GM23338 (cell line): Measurements from ENCODE around the gene VEPH1. TPM values are rescaled to one million over a fixed set of nuclear protein-coding genes. Genes with fewer than 3 reads are reported as not detected.

Experiments used
- ATAC-seq: fragments of 200-7000 bp; cut with Tn5 transposase; 3 replicates; pipeline ENCODE4 v1.9.1; 2020
- DNase-seq: peaks from one replicate; pipeline ENCODE4 v3.0.0-alpha.2; 2015; ENCODE audit warnings: low spot score
- H2AFZ ChIP-seq: fragments of 200-600 bp; sonication (generic); 2 replicates; pipeline ENCODE4 v1.8.0; 2016; ENCODE audit warnings: antibody characterized with exemption, mild to moderate bottlenecking, moderate library complexity
- H3F3A ChIP-seq: fragments of 200-600 bp; sonication (generic); replicated peaks from 2 replicates; pipeline ENCODE4 v1.8.0; 2017; ENCODE audit warnings: antibody characterized with exemption, mixed run types, low read depth
- H3K27ac ChIP-seq: fragments of 200-600 bp; sonication (generic); 2 replicates; pipeline ENCODE4 v1.6.1; 2016; ENCODE audit warnings: low read depth
- H3K27me3 ChIP-seq: fragments of 200-600 bp; sonication (generic); 2 replicates; pipeline ENCODE4 v1.8.0; 2016; ENCODE audit warnings: mild to moderate bottlenecking, mixed run types, moderate library complexity; ENCODE audit not compliant: insufficient read depth
- H3K36me3 ChIP-seq: fragments of 200-600 bp; sonication (generic); 2 replicates; pipeline ENCODE4 v1.8.0; 2016; ENCODE audit warnings: mild to moderate bottlenecking; ENCODE audit not compliant: insufficient read depth
- H3K4me1 ChIP-seq: fragments of 200-600 bp; sonication (generic); 2 replicates; pipeline ENCODE4 v1.8.0; 2016; ENCODE audit warnings: mild to moderate bottlenecking, moderate library complexity; ENCODE audit not compliant: insufficient read depth
- H3K4me2 ChIP-seq: fragments of 200-600 bp; sonication (generic); 2 replicates; pipeline ENCODE4 v1.7.1; 2017; ENCODE audit warnings: mixed run types
- H3K4me3 ChIP-seq: fragments of 200-600 bp; sonication (generic); 2 replicates; pipeline ENCODE4 v1.6.1; 2016; ENCODE audit warnings: mixed run types
- H3K79me2 ChIP-seq: fragments of 200-600 bp; sonication (generic); replicated peaks from 2 replicates; pipeline ENCODE4 v1.8.0; 2017; ENCODE audit warnings: mild to moderate bottlenecking; ENCODE audit not compliant: insufficient read depth
- H3K9me2 ChIP-seq: fragments of 200-600 bp; sonication (generic); 2 replicates; pipeline ENCODE4 v1.8.0; 2017; ENCODE audit not compliant: insufficient read depth
- H4K20me1 ChIP-seq: fragments of 200-600 bp; sonication (generic); replicated peaks from 2 replicates; pipeline ENCODE4 v1.8.0; 2017; ENCODE audit warnings: mild to moderate bottlenecking; ENCODE audit not compliant: insufficient read depth
- H3K27ac Mint-ChIP-seq: 2 replicates; pipeline ENCODE4 v1.8.0; 2020; ENCODE audit warnings: inconsistent platforms, mild to moderate bottlenecking, moderate library complexity, mixed read lengths
- H3K27me3 Mint-ChIP-seq: 3 replicates; pipeline ENCODE4 v1.8.0; 2022; ENCODE audit warnings: low read depth, mild to moderate bottlenecking, moderate library complexity, mixed read lengths, inconsistent platforms; ENCODE audit not compliant: insufficient read depth, poor library complexity
- H3K36me3 Mint-ChIP-seq: 3 replicates; pipeline ENCODE4 v1.8.0; 2021; ENCODE audit warnings: low read depth, mild to moderate bottlenecking, inconsistent platforms, moderate library complexity, mixed read lengths
- H3K4me1 Mint-ChIP-seq: 3 replicates; pipeline ENCODE4 v1.8.0; 2020; ENCODE audit warnings: mild to moderate bottlenecking, inconsistent platforms, mixed read lengths
- H3K4me3 Mint-ChIP-seq: 3 replicates; pipeline ENCODE4 v1.8.0; 2021; ENCODE audit warnings: moderate library complexity, mild to moderate bottlenecking, inconsistent platforms, mixed read lengths
- H3K9me3 Mint-ChIP-seq: 3 replicates; pipeline ENCODE4 v1.8.0; 2020; ENCODE audit warnings: moderate library complexity, mild to moderate bottlenecking, inconsistent platforms, mixed read lengths
- CREB1 ChIP-seq: fragments of 250-450 bp; sonication (Bioruptor Pico); IDR thresholded peaks from 2 replicates; pipeline ENCODE4 v1.5.0; 2020; ENCODE audit warnings: low read depth, mild to moderate bottlenecking, moderate library complexity
- EZH2 ChIP-seq: fragments of 200-600 bp; sonication (generic); IDR thresholded peaks from one replicate; pipeline ENCODE4 v1.8.0; 2017; ENCODE audit warnings: antibody characterized with exemption, mild to moderate bottlenecking, low read depth; ENCODE audit not compliant: unreplicated experiment
- EZH2phosphoT487 ChIP-seq: fragments of 200-600 bp; sonication (generic); IDR thresholded peaks from one replicate; pipeline ENCODE4 v1.8.1; 2018; ENCODE audit warnings: antibody characterized with exemption; ENCODE audit not compliant: unreplicated experiment
- JUNB ChIP-seq: IDR thresholded peaks from one replicate; pipeline ENCODE4 v1.6.1; 2016; ENCODE audit warnings: antibody characterized with exemption; ENCODE audit not compliant: unreplicated experiment
- NANOG ChIP-seq: IDR thresholded peaks from 2 replicates; pipeline ENCODE4 v1.6.1; 2016; ENCODE audit warnings: antibody characterized with exemption, borderline replicate concordance
- POLR2AphosphoS5 ChIP-seq: IDR thresholded peaks from 2 replicates; pipeline ENCODE4 v1.6.1; 2016; ENCODE audit warnings: antibody characterized with exemption, low read depth
- REST ChIP-seq: IDR thresholded peaks from one replicate; pipeline ENCODE4 v1.6.1; 2018; ENCODE audit warnings: antibody characterized with exemption; ENCODE audit not compliant: unreplicated experiment
- STAT1 ChIP-seq: IDR thresholded peaks from one replicate; pipeline ENCODE4 v1.6.1; 2016; ENCODE audit warnings: antibody characterized with exemption; ENCODE audit not compliant: unreplicated experiment
- ZNF114 ChIP-seq: fragments of 250-450 bp; sonication (Bioruptor Pico); IDR thresholded peaks from 2 replicates; pipeline ENCODE4 v1.5.0; 2020; ENCODE audit warnings: mild to moderate bottlenecking, moderate library complexity
- ZNF331 ChIP-seq: fragments of 250-450 bp; sonication (Bioruptor Pico); IDR thresholded peaks from 2 replicates; pipeline ENCODE4 v1.5.0; 2020; ENCODE audit warnings: low read depth, mild to moderate bottlenecking, moderate library complexity
- polyA plus RNA-seq: library from polyadenylated mRNA; unstranded; fragments of >200 nt; fragmentation: Nextera tagmentation; extraction: Ambion mirVana; gene quantifications from 2 replicates; pipeline ENCODE4 v1.2.1, GENCODE V29; 2016
- total RNA-seq: library from RNA; depleted of rRNA; stranded (reverse); fragments of >200 nt; shearing (Covaris generic); gene quantifications from 2 replicates; pipeline ENCODE4 v1.2.3, GENCODE V29; 2014
- TF ChIP-seq, protein P1 (sequence below), 2 experiments: fragments of 200-600 bp in 1 of 2; sonication (generic) in 1 of 2; conservative IDR thresholded peaks; 2 replicates each; pipeline versions ENCODE4 v1.5.1 to v1.6.1; 2016 to 2017; ENCODE audit warnings: antibody characterized with exemption in 2 of 2, low read depth in 2 of 2, mild to moderate bottlenecking in 2 of 2, moderate library complexity in 1 of 2
- TF ChIP-seq, protein P2 (sequence below): IDR thresholded peaks from 2 replicates; pipeline ENCODE4 v1.6.1; 2016; ENCODE audit warnings: antibody characterized with exemption
- TF ChIP-seq, protein P3 (sequence below): fragments of 250-450 bp; sonication (Bioruptor Pico); IDR thresholded peaks from 2 replicates; pipeline ENCODE4 v1.5.0; 2020; ENCODE audit warnings: mild to moderate bottlenecking, moderate library complexity

VEPH1 gene
- total and polyA plus RNA-seq, 2 experiments from 2014 or later = 15.4 to 33.8 TPM

- Histone ChIP-seq H3K36me3 (no peaks in the 10 kb centered on the region), H3K4me3 (no peak overlapping the region), H3K4me1 (no peaks in the 10 kb centered on the region), H3K27me3 (no peaks in the 10 kb centered on the region), H3K27ac (no peak overlapping the region), H4K20me1 (no peaks in the 10 kb centered on the region), H3F3A (no peaks in the 10 kb centered on the region), H3K4me2 (no peak overlapping the region), H3K79me2 (no peaks in the 10 kb centered on the region), H3K9me2 (no peaks in the 10 kb centered on the region), H2AFZ (peak overlapping the region; percentile 3; the same call in 1 of the 2 replicates)
- H3K36me3 Mint-ChIP-seq = no peaks in the 10 kb centered on the region
- no peaks in the 10 kb centered on the region; the same call in 2 of the 3 replicates for H3K9me3 Mint-ChIP-seq
- DNase-seq (no peak), ATAC-seq (peak; percentile 18; the same call in 2 of the 3 replicates)
- TF ChIP-seq, protein P1, sequence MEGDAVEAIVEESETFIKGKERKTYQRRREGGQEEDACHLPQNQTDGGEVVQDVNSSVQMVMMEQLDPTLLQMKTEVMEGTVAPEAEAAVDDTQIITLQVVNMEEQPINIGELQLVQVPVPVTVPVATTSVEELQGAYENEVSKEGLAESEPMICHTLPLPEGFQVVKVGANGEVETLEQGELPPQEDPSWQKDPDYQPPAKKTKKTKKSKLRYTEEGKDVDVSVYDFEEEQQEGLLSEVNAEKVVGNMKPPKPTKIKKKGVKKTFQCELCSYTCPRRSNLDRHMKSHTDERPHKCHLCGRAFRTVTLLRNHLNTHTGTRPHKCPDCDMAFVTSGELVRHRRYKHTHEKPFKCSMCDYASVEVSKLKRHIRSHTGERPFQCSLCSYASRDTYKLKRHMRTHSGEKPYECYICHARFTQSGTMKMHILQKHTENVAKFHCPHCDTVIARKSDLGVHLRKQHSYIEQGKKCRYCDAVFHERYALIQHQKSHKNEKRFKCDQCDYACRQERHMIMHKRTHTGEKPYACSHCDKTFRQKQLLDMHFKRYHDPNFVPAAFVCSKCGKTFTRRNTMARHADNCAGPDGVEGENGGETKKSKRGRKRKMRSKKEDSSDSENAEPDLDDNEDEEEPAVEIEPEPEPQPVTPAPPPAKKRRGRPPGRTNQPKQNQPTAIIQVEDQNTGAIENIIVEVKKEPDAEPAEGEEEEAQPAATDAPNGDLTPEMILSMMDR (conservative IDR thresholded peaks at IDR 0.05; ENCODE audit: low read depth in 2 of 2) = no peak
- TF ChIP-seq NANOG = no peak
- no peak for TF ChIP-seq POLR2AphosphoS5
- no peak for TF ChIP-seq CREB1 (CRISPR knock-in tag)
- TF ChIP-seq STAT1 = no peak
- TF ChIP-seq ZNF331 (CRISPR knock-in tag) = no peak
- no peak for TF ChIP-seq JUNB
- TF ChIP-seq, protein P2, sequence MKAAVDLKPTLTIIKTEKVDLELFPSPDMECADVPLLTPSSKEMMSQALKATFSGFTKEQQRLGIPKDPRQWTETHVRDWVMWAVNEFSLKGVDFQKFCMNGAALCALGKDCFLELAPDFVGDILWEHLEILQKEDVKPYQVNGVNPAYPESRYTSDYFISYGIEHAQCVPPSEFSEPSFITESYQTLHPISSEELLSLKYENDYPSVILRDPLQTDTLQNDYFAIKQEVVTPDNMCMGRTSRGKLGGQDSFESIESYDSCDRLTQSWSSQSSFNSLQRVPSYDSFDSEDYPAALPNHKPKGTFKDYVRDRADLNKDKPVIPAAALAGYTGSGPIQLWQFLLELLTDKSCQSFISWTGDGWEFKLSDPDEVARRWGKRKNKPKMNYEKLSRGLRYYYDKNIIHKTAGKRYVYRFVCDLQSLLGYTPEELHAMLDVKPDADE = no peak
- TF ChIP-seq REST = no peak
- no peak for TF ChIP-seq EZH2phosphoT487
- no peak for TF ChIP-seq EZH2
- TF ChIP-seq, protein P3, sequence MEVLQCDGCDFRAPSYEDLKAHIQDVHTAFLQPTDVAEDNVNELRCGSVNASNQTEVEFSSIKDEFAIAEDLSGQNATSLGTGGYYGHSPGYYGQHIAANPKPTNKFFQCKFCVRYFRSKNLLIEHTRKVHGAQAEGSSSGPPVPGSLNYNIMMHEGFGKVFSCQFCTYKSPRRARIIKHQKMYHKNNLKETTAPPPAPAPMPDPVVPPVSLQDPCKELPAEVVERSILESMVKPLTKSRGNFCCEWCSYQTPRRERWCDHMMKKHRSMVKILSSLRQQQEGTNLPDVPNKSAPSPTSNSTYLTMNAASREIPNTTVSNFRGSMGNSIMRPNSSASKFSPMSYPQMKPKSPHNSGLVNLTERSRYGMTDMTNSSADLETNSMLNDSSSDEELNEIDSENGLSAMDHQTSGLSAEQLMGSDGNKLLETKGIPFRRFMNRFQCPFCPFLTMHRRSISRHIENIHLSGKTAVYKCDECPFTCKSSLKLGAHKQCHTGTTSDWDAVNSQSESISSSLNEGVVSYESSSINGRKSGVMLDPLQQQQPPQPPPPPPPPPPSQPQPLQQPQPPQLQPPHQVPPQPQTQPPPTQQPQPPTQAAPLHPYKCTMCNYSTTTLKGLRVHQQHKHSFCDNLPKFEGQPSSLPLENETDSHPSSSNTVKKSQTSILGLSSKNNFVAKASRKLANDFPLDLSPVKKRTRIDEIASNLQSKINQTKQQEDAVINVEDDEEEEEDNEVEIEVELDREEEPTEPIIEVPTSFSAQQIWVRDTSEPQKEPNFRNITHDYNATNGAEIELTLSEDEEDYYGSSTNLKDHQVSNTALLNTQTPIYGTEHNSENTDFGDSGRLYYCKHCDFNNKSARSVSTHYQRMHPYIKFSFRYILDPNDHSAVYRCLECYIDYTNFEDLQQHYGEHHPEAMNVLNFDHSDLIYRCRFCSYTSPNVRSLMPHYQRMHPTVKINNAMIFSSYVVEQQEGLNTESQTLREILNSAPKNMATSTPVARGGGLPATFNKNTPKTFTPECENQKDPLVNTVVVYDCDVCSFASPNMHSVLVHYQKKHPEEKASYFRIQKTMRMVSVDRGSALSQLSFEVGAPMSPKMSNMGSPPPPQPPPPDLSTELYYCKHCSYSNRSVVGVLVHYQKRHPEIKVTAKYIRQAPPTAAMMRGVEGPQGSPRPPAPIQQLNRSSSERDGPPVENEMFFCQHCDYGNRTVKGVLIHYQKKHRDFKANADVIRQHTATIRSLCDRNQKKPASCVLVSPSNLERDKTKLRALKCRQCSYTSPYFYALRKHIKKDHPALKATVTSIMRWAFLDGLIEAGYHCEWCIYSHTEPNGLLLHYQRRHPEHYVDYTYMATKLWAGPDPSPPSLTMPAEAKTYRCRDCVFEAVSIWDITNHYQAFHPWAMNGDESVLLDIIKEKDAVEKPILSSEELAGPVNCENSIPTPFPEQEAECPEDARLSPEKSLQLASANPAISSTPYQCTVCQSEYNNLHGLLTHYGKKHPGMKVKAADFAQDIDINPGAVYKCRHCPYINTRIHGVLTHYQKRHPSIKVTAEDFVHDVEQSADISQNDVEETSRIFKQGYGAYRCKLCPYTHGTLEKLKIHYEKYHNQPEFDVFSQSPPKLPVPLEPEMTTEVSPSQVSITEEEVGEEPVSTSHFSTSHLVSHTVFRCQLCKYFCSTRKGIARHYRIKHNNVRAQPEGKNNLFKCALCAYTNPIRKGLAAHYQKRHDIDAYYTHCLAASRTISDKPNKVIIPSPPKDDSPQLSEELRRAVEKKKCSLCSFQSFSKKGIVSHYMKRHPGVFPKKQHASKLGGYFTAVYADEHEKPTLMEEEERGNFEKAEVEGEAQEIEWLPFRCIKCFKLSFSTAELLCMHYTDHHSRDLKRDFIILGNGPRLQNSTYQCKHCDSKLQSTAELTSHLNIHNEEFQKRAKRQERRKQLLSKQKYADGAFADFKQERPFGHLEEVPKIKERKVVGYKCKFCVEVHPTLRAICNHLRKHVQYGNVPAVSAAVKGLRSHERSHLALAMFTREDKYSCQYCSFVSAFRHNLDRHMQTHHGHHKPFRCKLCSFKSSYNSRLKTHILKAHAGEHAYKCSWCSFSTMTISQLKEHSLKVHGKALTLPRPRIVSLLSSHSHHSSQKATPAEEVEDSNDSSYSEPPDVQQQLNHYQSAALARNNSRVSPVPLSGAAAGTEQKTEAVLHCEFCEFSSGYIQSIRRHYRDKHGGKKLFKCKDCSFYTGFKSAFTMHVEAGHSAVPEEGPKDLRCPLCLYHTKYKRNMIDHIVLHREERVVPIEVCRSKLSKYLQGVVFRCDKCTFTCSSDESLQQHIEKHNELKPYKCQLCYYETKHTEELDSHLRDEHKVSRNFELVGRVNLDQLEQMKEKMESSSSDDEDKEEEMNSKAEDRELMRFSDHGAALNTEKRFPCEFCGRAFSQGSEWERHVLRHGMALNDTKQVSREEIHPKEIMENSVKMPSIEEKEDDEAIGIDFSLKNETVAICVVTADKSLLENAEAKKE (CRISPR knock-in tag) = no peak
- TF ChIP-seq ZNF114 (CRISPR knock-in tag) = no peak
- no peaks in the 10 kb centered on the region for H3K27me3 Mint-ChIP-seq
- H3K27ac Mint-ChIP-seq = no peak overlapping the region
- no peak overlapping the region for H3K4me3 Mint-ChIP-seq
- no peaks in the 10 kb centered on the region for H3K4me1 Mint-ChIP-seq
These were observed 30.3 kb upstream of the VEPH1 start for GRCh38 chr3:157533298-157534070.
